ENCODE measurements around the gene RHOD. TPM values are rescaled to one million over a fixed set of nuclear protein-coding genes. Genes with fewer than 3 reads are reported as not detected.

RHOD gene
- polyA plus RNA-seq, 1 donor (not counting 4 experiments of a cell fraction or from before 2014, with no cell fraction given) = 119 TPM

GRCh38 chr11:67010296-67010905 is 46.2 kb upstream of the RHOD start:
- dilution Hi-C loops (cut with MboI; ENCODE audit: extremely low pct_ligation_motif_present, low sequenced_read_pairs) = no loop called here
- FAIRE-seq (no peak), DNase-seq (ENCODE audit: low read depth, low spot score) (no peak)
- no peaks in the 10 kb centered on the region for H3K79me2 ChIP-seq (ENCODE audit: control insufficient read depth, insufficient read depth, low read length)
- no peaks in the 10 kb centered on the region for H3K36me3 ChIP-seq (ENCODE audit: control insufficient read depth in 2 of 2, extremely low read depth in 1 of 2, insufficient read depth in 2 of 2, low read length in 2 of 2)
- H3K9ac ChIP-seq (ENCODE audit: control insufficient read depth, extremely low read depth, insufficient read depth, low read length) = no peak overlapping the region
- no peaks in the 10 kb centered on the region for H4K20me1 ChIP-seq (ENCODE audit: control insufficient read depth, extremely low read depth, insufficient read depth, low read length)
- H3K9me1 ChIP-seq (ENCODE audit: control insufficient read depth, extremely low read depth, insufficient read depth, low read length) = no peaks in the 10 kb centered on the region
- no peak overlapping the region for H3K4me3 ChIP-seq (ENCODE audit: control insufficient read depth in 2 of 3, extremely low read depth in 1 of 3, insufficient read depth in 2 of 3, low read depth in 1 of 3, low read length in 3 of 3)
- no peaks in the 10 kb centered on the region for H3K9me3 ChIP-seq (ENCODE audit: control insufficient read depth, low read depth, low read length)
- no peak overlapping the region for H3K27ac ChIP-seq (ENCODE audit: control insufficient read depth, insufficient read depth, low read length)
- TF ChIP-seq, protein P1, sequence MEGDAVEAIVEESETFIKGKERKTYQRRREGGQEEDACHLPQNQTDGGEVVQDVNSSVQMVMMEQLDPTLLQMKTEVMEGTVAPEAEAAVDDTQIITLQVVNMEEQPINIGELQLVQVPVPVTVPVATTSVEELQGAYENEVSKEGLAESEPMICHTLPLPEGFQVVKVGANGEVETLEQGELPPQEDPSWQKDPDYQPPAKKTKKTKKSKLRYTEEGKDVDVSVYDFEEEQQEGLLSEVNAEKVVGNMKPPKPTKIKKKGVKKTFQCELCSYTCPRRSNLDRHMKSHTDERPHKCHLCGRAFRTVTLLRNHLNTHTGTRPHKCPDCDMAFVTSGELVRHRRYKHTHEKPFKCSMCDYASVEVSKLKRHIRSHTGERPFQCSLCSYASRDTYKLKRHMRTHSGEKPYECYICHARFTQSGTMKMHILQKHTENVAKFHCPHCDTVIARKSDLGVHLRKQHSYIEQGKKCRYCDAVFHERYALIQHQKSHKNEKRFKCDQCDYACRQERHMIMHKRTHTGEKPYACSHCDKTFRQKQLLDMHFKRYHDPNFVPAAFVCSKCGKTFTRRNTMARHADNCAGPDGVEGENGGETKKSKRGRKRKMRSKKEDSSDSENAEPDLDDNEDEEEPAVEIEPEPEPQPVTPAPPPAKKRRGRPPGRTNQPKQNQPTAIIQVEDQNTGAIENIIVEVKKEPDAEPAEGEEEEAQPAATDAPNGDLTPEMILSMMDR (optimal IDR thresholded peaks at IDR 0.05 in 1 of 3, IDR thresholded peaks at IDR 0.05 in 1 of 3, conservative IDR thresholded peaks at IDR 0.05 in 1 of 3; ENCODE audit: extremely low read depth in 1 of 3, insufficient read depth in 2 of 3, low read length in 3 of 3) = no peak
- TF ChIP-seq EZH2 (IDR thresholded peaks at IDR 0.05; ENCODE audit: low read length) = no peak
- no peak overlapping the region for H3K4me2 ChIP-seq (ENCODE audit: control insufficient read depth, extremely low read depth, insufficient read depth, low read depth, low read length)
- no peaks in the 10 kb centered on the region for H3K4me1 ChIP-seq (ENCODE audit: control insufficient read depth, extremely low read depth, insufficient read depth, low read length)
- H3K27me3 ChIP-seq (ENCODE audit: control insufficient read depth, extremely low read depth, insufficient read depth, low read length) = no peaks in the 10 kb centered on the region
- no peak overlapping the region for H2AFZ ChIP-seq (ENCODE audit: control insufficient read depth, low read length)

DNA sequence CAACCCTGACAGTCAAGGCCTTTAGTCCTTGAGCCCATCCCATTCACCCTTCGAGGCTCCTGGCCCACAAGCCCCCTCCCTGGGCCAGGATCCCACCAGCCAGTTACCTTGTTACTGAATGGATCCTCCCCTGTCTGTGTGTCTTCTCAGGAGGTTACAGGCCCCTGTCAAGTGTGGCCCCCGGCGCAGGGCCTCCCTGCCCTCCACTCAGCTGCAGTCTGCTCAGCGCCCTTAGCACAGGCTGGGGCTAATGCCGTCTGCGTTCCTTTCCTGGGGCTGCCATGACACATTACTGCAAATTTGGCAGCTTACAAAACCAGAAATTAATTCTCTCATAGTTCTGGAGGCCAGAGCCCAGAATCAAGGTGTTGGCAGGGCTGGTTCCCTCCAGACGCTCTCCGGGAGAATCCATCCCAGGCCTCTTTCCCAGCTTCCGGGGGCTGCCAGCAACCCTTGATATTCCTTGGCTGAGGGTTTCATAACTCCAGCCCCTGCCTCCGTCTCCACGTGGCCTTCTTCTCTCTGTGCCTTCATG is 43.1 kb upstream of the RHOD start:
- H3K36me3 ChIP-seq (ENCODE audit: control insufficient read depth in 2 of 2, extremely low read depth in 1 of 2, insufficient read depth in 2 of 2, low read length in 2 of 2) = no peaks in the 10 kb centered on the region
- H3K4me3 ChIP-seq (ENCODE audit: control insufficient read depth in 2 of 3, extremely low read depth in 1 of 3, insufficient read depth in 2 of 3, low read depth in 1 of 3, low read length in 3 of 3) = no peak overlapping the region
- no peak overlapping the region for H3K9ac ChIP-seq (ENCODE audit: control insufficient read depth, extremely low read depth, insufficient read depth, low read length)
- no peak overlapping the region for H3K4me2 ChIP-seq (ENCODE audit: control insufficient read depth, extremely low read depth, insufficient read depth, low read depth, low read length)
- TF ChIP-seq, protein P1 (optimal IDR thresholded peaks at IDR 0.05 in 1 of 3, IDR thresholded peaks at IDR 0.05 in 1 of 3, conservative IDR thresholded peaks at IDR 0.05 in 1 of 3; ENCODE audit: extremely low read depth in 1 of 3, insufficient read depth in 2 of 3, low read length in 3 of 3) = no peak
- no peak for TF ChIP-seq EZH2 (IDR thresholded peaks at IDR 0.05; ENCODE audit: low read length)
- H3K9me1 ChIP-seq (ENCODE audit: control insufficient read depth, extremely low read depth, insufficient read depth, low read length) = no peaks in the 10 kb centered on the region
- no peaks in the 10 kb centered on the region for H3K27me3 ChIP-seq (ENCODE audit: control insufficient read depth, extremely low read depth, insufficient read depth, low read length)
- dilution Hi-C loops (cut with MboI; ENCODE audit: extremely low pct_ligation_motif_present, low sequenced_read_pairs) = no loop called here
- no peaks in the 10 kb centered on the region for H3K79me2 ChIP-seq (ENCODE audit: control insufficient read depth, insufficient read depth, low read length)
- DNase-seq (ENCODE audit: low read depth, low spot score) (no peak), FAIRE-seq (no peak)
- H3K27ac ChIP-seq (ENCODE audit: control insufficient read depth, insufficient read depth, low read length) = no peak overlapping the region
- H3K4me1 ChIP-seq (ENCODE audit: control insufficient read depth, extremely low read depth, insufficient read depth, low read length) = no peaks in the 10 kb centered on the region
- no peaks in the 10 kb centered on the region for H4K20me1 ChIP-seq (ENCODE audit: control insufficient read depth, extremely low read depth, insufficient read depth, low read length)
- H2AFZ ChIP-seq (ENCODE audit: control insufficient read depth, low read length) = no peak overlapping the region
- no peaks in the 10 kb centered on the region for H3K9me3 ChIP-seq (ENCODE audit: control insufficient read depth, low read depth, low read length)

Measured in keratinocyte (primary cell).